Suppressor macrophage (primary cell): ENCODE results near the gene ORC1.
"Not testable (repeated sequence)": the region's sequence is repeated elsewhere in the genome, so short reads cannot be mapped to it uniquely, and the experiment has no call there.

Experiments
- DNase-seq, 4 experiments: peaks; one replicate each; pipeline ENCODE4 v3.0.0-alpha.2; 2020 to 2022

The ORC1 gene

DNA sequence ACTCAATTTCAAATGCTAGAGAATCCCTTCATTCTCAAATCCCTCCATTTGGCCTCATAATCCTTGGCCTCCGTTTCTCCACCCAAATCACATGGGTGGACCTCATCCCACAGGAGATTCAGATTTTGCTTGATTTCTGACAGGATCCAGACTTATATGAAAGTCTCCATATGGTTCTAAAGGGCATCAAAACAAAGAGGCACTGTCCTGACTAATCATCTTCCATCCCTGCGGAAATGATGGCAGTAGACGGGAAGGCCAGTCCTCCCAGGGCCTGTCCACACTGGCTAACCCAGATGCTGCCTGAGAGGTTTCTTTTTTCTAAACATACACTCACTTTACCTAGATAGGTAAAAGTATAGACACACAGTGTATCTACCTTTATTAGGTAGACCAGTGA, 18.8 kb downstream of the ORC1 start:
- no peak for DNase-seq

DNA sequence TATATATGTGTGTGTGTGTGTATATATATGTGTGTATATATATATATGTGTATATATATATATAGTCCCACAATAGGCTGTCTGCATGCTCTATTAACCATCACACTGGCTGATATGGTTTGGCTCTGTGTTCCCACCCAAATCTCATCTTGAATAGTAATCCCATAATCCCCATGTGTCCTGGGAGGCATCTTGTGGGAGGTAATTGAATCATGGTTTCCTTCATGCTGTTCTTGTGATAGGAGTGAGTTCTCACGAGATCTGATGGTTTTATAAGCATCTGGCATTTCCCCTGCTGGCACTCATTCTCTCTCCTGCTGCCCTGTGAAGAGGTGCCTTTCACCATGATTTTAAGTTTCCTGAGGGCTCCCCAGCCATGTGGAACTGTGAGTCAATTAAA, 34.4 kb downstream of the ORC1 start:
- DNase-seq, result not testable (repeated sequence)

DNA sequence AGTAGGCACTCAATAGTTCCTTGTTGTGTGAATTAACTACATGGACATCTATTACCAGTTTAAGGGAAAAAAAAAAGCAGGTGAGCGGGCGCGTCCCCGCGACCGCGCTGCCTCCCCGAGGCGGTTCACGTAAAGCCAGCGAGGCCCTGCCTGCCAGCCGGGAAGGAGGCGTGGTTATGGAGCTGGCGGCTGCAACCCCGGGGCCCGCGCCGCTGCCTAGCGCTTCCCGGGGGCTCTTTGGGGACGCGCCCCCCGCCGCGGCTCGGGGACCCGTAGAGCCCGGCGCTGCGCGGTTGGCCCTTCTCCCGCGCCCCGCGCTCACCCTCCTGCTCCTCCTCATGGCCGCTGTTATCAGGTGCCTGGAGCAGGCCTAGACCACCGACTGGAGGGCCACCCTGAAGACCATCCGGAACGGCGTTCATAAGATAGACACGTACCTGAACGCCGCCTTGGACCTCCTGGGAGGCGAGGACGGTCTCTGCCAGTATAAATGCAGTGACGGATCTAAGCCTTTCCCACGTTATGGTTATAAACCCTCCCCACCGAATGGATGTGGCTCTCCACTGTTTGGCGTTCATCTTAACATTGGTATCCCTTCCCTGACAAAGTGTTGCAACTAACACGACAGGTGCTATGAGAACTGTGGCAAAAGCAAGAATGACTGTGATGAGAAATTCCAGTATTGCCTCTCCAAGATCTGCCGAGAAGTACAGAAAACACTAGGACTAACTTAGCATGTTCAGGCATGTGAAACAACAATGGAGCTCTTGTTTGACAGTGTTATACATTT, 35.6 kb downstream of the ORC1 start:
- peak; percentile 6 to 65 (median 40) for DNase-seq

DNA sequence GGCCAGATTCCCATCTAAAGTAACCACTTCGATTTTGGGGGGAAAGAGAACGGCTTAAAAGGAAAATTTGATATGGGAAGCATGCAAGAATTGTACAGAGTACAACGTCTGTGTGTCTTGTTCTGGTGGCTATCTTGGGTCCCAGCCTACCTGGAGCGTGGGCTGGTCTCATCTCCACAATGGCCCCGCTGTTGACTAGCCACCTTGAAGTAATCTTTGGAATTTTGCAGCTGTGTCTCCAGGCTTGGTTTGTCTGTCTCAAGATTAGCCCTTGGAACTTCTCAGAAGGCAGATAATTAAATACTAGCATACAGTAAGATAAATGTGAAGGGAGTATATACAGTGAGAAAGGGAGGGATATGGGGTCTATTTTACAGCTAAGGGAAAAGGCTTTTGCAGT, 37.0 kb downstream of the ORC1 start:
- DNase-seq, result no peak

DNA sequence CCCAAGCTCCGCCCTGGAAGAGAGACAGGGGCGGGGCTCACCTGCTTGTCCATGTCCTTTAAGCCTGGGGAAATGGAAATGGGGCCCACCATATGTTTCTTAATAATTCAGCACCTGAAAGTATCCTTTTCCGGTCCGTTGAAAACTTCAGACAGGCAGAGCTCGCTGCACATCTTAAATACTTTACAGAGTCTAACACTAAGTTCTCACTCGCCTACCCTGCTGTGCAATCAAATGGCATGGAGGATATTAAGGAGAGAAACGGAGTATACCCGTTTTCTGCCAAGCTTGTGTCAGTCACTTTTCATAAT, 37.8 kb downstream of the ORC1 start:
- no peak for DNase-seq

DNA sequence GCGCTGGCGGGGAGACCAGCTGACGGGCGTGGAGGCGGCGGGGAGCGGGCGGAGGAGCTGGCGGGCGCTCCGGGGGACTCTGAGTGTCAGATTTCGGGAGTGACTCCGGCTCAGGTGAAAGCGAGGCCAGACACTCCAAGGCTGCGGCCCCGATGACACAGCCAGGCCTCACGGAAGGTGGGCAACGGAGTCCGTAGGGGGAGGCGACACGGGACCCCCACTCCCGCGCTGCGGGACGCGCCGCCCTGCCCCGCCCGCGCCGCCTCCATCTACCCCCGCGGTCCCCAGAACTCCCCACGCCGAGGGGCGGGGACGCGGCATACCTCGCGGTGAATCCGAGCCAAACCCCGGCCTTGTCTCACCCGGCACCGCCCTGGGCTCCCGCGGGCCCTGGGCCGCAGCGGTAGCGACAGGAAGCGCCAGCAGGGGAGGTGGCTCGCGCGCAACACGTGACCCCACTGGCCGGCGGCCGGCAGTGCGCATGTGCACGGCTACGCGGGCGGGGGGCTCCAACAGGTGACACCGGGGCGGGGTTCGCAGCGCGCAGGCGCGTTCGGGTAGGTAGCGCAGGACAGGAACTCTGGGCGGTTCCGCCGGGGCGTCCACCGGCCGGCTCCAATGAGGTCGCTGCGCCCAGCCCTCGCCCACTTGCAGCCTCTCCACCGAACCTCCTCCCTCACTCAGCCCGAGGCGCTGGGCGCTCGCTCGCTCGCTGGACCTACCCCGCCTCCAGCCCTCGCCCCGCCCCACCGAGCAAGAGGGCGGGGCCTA, 38.3 kb downstream of the ORC1 start, which contains the start of gene CC2D1B:
Gene CC2D1B (minus strand): TSS at position 460 of the 771 bp plus-strand sequence. CDS start 1,585 bp downstream, outside the sequence.
- peak; percentile 99 to 100 (median 99) for DNase-seq

DNA sequence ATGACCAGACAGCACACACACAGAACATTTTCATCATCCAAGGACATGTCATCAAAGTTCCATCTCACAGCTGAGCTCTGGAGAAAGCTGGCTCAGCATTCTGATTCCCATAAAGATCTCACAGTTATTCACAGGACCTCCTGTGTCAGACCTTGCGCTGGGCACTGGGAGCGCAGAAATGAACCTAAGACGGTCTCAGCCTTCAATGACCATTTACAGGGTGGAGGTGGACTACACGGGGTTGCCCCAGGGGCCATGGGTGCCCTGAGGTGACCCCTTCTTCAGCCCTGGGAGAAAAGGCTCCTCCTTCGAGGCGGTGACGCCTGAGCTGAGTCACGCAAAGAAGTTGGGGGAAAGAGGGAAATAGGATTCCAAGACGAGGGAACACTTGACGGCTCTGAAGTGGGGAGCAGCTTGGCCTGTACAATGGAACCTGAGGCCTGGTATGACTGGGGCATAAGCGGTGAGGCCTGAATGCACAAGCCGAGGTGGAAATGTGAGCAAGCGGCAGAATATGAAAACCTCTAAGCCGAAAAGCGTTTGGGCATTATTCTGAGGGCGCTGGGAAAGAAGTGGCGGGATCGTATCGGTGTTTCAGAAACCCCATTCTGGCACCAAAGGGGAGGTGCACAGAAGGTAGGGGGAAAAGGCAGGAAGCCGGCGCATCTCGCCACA, 39.0 kb downstream of the ORC1 start:
- peak; percentile 77 to 88 (median 82) for DNase-seq

DNA sequence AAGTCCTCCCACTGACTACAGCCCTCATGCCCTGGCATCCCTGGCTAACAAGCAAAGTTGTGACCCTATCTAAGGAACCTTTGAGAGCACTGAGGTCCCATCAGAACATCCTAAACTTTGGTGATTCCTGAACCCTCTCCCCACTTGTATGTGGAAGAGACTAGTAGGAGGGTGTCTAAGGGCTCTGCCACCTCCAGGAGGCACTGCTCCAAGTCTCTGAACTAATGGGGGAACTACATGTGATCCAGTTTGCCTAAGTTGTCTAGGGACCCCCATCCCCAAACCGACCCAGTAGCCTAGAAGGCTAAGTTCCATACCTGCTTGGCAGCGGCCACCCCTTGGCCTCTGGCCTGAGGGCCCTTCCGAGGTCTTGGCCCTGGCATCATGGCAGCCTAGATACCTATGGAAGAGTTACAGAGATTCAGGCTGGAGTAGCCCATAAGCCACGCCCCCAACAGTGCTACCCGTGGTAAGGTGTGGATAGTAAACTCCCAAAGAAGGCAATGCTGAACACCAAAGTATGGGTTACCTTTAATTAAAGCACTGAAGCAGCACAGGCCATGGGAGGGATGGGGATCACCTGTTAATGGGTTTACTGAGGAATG, 39.9 kb downstream of the ORC1 start:
- no peak for DNase-seq

DNA sequence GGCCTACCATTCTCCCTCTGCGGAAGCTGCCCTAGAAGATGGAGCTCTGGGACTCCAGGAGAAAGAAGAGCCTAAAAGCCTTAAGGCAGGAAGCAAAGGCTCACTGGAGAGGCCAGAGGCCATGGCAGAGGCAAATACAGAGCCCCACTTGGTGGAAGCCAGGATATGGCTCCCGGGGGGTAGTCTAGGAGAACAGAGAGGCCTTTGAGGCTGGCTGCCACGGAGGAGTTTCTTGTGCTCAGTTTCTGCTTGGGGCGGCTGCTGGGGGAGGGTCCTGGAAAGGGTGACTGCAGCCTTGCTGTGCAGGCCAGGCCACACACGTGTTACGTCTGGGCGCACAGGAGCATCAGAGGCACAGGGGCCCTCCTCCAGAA, 43.6 kb downstream of the ORC1 start:
- no peak for DNase-seq

DNA sequence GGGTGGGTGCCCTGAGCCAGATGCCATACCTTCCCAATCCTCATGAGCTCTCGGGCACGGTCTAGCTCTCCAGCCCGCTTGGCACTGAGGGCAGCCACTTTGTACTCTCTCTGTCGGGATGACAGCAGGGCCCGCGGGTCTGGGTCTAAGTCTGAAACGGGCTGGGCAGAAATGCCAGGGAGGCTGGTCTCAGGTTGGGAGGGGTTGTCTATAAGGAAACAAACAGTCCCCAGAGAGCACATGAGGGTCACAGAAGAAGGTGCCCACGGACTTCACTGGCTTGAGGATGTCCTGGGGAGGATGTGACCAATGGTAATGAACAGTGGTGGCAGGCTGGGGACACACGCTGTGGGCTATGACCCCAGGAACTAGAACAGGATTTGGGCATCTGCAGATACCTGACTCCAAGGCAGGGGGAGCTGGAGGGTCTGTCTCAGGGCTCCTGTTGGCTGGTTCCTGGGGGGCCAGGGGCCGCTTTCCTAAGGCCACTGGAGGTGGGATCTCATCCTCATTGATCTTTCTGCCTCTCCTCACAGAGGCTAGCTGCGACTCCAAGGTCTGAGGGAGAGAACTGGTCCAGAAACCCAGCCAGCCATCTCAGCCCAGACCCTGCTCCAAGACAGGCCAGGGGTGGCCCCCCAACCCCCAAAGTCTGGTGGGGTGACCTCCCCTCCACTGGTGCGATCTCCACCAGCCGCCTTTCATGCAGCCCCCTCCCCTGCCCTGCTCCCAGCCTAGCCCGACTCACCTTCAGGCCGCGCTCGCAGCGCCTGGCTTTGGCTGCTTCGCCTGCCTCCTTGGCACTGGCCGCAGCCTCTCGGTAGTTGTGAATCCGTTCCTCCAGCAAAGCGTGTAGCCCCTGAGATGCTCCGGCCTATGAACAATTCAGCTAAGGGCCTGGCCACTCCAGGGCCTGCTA, 44.3 kb downstream of the ORC1 start:
- DNase-seq, result no peak

DNA sequence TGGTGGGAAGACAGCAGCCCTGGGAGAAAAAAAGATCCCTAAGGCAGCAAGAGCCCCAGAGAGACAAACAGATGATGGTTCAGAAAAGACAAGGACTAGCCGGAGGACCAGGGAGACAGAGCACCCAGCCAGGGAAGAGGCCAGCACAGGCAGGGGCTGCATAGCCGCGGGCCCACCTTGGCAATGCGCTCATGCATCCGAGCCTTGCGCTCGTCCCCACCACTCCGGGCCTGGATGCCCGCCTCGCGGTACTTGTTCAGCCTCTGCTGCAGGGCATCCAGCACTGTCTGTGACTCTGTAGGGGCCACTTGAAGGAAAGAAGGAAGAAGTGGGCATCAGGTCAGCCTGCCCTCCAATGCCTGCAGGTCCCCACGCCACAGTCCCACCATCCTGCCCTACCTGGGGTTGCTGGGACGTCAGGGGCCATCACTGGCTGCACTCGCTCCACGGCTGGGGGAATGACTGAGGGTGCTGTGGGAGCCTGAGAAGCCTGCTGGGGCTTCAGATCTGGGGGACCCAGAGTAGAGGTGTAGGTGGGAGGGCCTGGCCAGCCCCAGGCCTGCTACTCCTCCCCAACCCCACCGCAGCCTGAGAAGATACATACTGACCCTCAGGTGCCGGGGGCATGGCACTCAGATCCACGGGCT, 45.2 kb downstream of the ORC1 start:
- DNase-seq, result no peak

DNA sequence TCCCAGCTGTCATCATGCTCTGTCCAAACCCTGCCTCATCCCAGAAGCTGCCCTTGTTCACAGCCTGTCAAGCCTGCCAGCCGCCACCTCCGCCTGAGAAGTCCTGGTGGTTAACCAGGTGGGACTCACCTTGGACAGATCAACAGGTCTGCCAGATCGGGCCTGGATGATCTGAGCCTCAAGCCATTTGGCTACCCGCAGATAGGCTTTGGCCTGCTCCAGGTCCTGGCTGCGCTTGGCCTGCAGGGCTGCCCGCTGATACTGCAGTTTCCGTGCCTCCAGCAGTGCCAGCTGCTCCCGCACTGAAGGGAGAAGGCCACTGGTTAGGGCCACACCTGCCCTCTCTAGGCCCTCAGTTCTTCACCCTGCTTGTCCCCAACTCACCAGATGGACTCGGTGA, 46.8 kb downstream of the ORC1 start:
- no peak for DNase-seq

DNA sequence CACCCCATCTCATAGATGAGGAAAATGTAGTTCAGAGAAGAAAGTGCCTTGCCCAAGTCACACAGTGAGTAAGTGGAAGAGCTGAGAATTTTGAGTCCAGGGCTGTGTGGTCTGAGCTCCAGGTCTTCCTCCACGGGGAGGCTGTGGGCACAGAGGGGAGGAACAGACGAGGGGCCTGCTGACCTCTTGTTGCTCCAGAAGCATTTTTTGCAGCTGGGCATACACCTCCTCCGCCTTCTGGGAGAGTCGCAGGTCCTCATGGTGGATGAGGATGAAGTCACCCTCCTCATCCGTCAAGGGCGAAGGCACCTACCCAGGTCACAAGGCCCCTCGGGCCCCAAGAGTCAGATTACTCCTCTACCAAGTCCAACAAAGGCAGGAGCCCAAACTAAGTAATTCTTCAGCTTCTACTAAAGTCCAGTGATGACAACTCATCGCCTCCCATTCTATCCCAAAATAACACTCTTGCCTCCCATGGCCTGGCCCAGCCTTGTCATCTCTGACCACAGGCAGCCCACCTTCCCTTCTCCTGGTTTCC, 47.3 kb downstream of the ORC1 start:
- no peak for DNase-seq

DNA sequence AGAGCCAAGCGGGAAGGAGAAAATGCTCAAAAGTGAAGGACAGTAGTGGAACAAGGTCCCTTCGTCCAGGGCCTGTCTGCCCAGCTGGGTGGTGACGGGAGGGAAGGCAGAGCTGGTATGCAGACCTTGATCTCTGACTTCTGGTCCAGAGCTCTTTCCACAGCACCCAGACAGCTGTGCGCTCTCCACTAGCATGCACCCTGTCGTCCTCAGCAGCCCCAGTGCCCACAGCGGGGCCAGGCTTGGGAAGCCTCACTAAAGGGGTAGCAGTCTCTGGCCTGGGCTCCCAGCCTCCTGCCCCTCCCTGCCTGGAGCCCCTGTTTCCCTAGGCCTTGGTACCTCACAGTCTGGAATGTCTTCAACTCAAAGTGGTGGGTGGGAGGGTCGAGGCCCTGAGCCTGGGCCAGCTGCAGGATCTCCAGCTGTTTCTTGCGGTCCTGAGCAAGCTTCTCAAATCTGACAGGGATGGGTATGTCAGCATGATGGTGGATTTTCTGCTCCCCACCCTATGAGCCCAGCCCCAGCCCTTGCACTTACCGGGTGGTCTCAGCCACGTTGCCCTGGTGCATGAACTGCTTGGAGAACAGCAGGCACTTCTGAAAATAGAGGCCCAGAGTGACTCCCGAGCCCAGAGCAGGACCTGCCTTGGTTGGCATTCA, 48.2 kb downstream of the ORC1 start:
- no peak for DNase-seq

DNA sequence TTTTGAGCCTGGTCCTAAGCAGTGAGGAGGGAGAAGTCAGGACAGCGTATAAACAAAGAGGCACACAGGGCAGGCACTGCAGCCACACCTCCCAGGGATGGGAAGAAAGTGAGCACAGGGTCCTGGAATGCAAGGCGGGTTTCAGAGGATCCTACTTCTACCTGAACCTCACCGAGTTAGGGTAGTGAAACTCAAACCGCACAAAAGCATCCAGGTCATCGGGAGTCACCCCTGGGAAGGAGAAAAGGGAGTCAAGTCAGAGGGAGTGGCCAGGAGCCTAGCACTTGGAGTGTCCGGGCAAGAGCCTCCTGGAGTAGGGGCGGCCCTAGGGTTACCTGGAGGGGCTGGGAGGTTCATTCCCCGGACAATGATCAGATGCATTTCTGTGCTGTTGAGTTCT, 48.8 kb downstream of the ORC1 start:
- DNase-seq, result no peak

DNA sequence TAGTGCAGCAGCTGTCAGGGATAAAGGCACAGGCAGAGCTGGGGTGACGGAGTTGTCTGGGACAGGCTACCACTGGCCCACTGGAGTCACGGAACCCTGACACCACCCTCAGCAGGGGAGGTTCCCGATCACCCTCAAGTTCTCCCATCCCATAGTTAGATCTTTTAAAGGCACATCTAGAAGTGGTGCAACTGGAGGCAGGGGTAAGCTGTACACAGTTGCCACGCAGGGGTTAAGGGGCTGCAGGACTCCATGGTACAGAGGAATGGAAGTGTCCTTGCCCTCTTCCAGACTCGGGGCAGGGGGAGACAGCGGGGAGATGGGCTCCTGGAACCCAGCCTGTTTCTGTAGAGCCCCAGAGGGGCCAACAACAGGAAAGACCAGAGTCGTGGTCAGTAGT, 51.5 kb downstream of the ORC1 start:
- no peak for DNase-seq

DNA sequence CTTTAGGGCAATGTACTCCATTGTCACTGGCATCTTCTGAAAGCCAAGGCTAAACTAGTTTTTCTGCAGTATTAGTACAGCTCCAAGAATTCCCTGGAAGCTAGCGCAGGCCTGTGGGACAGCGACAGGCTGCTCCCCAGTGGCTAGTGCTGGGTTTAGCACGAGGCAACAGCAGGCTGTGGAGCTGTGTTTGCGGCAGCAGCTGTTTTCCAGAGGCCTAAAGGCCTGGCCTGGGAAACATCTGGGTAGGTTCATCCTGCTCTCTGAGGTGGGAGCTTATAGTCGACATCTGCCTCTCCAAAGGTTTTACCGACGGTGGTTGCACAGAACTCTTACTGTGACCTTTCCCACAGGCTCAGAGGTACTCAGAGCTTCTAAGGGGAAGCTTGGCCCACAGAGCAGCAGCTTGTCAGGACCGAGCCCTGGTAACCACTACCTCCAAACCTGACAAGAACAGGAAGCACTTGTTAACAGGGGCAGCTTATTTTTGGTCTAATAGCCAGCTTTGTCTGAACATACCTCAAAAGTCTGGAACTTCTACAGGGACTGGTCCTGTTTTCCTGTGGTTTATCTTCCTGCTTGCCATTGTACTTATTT, 55.4 kb downstream of the ORC1 start:
- DNase-seq, result peak in 2 of 4 experiments; percentile 18 to 26

DNA sequence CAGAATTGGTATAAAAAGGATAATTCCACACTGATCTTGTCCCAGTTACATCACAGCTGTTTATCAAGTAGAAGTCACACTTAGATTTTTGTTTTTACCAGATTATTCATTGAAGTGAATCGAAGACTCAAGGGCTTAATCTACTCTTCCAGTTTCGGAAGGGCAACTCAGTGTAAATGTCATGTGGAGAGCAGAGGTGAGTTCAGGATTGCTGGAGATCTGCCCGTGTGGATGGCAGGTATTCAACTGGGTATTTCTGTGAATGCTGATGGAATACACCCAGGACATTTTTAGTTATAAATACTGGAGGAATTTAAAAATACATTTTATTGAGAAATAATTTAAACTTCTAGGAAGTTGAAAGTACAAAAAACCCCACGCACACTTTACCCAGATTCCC, 57.6 kb downstream of the ORC1 start:
- DNase-seq, result no peak

DNA sequence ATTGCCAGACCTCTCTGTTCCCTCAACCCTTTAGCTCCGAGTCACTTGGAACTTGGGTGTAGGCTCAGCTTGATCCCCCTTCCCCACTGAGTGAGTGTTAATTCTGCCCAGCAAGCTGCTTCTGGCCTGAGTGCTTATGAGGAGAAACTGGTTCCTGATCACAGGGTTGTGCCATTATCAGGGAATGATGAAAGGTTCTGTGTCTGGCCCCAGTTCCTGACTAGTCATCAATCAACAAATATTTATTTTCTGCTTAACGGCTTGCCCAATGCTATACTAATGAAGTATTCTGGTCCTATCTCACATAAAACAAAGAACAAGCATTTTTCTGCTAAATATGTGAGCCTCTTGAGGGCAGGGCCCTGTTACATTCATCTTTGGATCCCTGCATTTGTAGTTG, 59.0 kb downstream of the ORC1 start:
- no peak for DNase-seq

DNA sequence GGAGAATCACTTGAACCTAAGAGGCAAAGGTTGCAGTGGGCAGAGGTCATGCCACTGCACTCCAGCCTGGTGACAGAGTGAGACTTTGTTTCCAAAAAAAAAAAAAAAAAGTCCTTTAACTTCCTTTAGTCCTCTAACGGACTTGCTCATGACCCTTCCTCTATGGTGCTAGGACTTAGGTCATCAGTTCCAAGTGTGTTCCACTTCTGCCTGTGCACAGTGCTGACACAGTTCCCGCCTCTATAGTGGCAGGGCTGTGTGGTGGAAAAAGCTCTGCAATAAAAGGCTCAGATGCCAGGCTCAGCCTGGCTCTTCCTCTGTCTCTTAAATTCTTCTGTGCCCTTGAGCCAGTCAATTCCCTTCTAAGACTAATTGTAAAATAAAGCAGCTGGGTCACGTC, 60.2 kb downstream of the ORC1 start:
- peak; percentile 39 to 74 (median 64) for DNase-seq
